Spinal cord (tissue), 10 donors: ENCODE measurements around the gene PLCL2. TPM values are rescaled to one million over a fixed set of nuclear protein-coding genes. Genes with fewer than 3 reads are reported as not detected.

Experiments used
- DNase-seq, 6 donors: peaks; one replicate each; pipeline versions ENCODE4 v3.0.0 to v3.0.0-alpha.2; 2013 to 2015; ENCODE audit warnings: low spot score in 6 of 6, low read depth in 4 of 6
- H3K27ac ChIP-seq: one replicate; pipeline ENCODE4 v1.5.1; 2013; ENCODE audit warnings: low read depth, low read length, control low read depth
- H3K27me3 ChIP-seq: one replicate; pipeline ENCODE4 v1.6.1; 2013; ENCODE audit warnings: low read length; ENCODE audit not compliant: control insufficient read depth, insufficient read depth
- H3K36me3 ChIP-seq: one replicate; pipeline ENCODE4 v1.6.1; 2013; ENCODE audit warnings: low read length; ENCODE audit not compliant: control insufficient read depth, insufficient read depth
- H3K4me1 ChIP-seq: one replicate; pipeline ENCODE4 v1.6.1; 2013; ENCODE audit warnings: low read length; ENCODE audit not compliant: control insufficient read depth, insufficient read depth
- H3K4me3 ChIP-seq: one replicate; pipeline ENCODE4 v1.5.1; 2013; ENCODE audit warnings: low read depth, low read length, control low read depth
- H3K9me3 ChIP-seq: one replicate; pipeline ENCODE4 v1.6.1; 2013; ENCODE audit warnings: low read length; ENCODE audit not compliant: control insufficient read depth, insufficient read depth
- WGBS: methylation state at CpG from one replicate; pipeline ENCODE4 v1.1.5; 2013; ENCODE audit warnings: missing lambda C conversion rate; ENCODE audit not compliant: insufficient coverage; 5-methylcytosine and 5-hydroxymethylcytosine counted together
- polyA plus RNA-seq, 2 donors: library from polyadenylated mRNA; unstranded; fragments of 120-200 nt; gene quantifications; one replicate each; pipeline ENCODE4 v1.2.1, GENCODE V29; 2013; ENCODE audit not compliant: insufficient read length in 2 of 2
- total RNA-seq, 2 donors: library from RNA; depleted of rRNA in 1 of 2; stranded (reverse); fragments of 120-200 nt in 1 of 2; fragments of >200 nt in 1 of 2; gene quantifications; one replicate each; pipeline versions ENCODE4 v1.2.3 to v1.2.4, GENCODE V29; 2013 to 2014
- donor health status: healthy.

PLCL2 gene
- total and polyA plus RNA-seq, 4 donors = 17.1 to 57.5 (median 23.9) TPM

- H3K9me3 ChIP-seq = no peaks in the 10 kb centered on the region
- no peaks in the 10 kb centered on the region for H3K4me1 ChIP-seq
- no CpG with 5 or more reads among the region's 2 CpGs for WGBS
- no peaks in the 10 kb centered on the region for H3K36me3 ChIP-seq
- DNase-seq = no peak
- no peak overlapping the region for H3K27ac ChIP-seq
- H3K27me3 ChIP-seq = no peaks in the 10 kb centered on the region
- H3K4me3 ChIP-seq = no peak overlapping the region
These were observed 27.2 kb downstream of the PLCL2 start for GRCh38 chr3:16911916-16912315.

- DNase-seq = no peak
- Histone ChIP-seq H3K4me1 (no peaks in the 10 kb centered on the region), H3K27ac (no peak overlapping the region), H3K4me3 (no peak overlapping the region), H3K36me3 (no peaks in the 10 kb centered on the region), H3K9me3 (no peaks in the 10 kb centered on the region), H3K27me3 (no peaks in the 10 kb centered on the region)
- WGBS = 94% methylated on average over 2 of the region's 3 CpGs
These were observed 27.9 kb downstream of the PLCL2 start for GRCh38 chr3:16912400-16913263.

GRCh38 chr3:16913264-16913580 lies 28.5 kb downstream of the PLCL2 start:
- Histone ChIP-seq H3K27me3 (no peaks in the 10 kb centered on the region), H3K27ac (no peak overlapping the region), H3K4me1 (no peaks in the 10 kb centered on the region), H3K4me3 (no peak overlapping the region), H3K36me3 (no peaks in the 10 kb centered on the region), H3K9me3 (no peaks in the 10 kb centered on the region)
- no CpG with 5 or more reads among the region's 2 CpGs for WGBS
- DNase-seq = no peak

DNA sequence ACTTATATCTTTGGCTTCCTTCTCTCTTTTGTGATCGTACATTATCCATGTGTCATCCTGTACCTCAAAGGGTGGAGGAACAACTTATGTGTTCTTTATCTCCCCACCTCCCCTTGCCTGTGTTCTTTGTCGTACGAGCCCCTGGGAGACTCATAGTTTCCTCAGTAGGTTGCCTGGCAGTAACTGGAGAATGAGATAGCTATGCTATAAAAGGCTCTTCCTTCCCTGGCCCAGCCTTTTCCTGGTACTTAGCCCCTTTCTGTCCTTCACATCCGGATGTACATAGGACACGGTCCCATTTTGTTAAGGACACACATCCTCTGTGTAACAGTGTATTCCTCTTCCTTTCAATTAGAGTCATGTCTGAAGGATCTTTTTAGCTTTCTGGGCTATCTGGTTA lies 32.1 kb downstream of the PLCL2 start:
- DNase-seq = no peak
- no peaks in the 10 kb centered on the region for H3K9me3 ChIP-seq

GRCh38 chr3:16917256-16917935 lies 32.6 kb downstream of the PLCL2 start:
- H3K27ac ChIP-seq = no peak overlapping the region
- no peaks in the 10 kb centered on the region for H3K9me3 ChIP-seq
- no peaks in the 10 kb centered on the region for H3K27me3 ChIP-seq
- no peaks in the 10 kb centered on the region for H3K4me1 ChIP-seq
- H3K36me3 ChIP-seq = no peaks in the 10 kb centered on the region
- H3K4me3 ChIP-seq = no peak overlapping the region
- no peak for DNase-seq

More for the DNA sequence above, 32.1 kb downstream of the PLCL2 start:
- WGBS = 40% methylated on average over 1 of the region's 5 CpGs
- Histone ChIP-seq H3K27ac (no peak overlapping the region), H3K27me3 (no peaks in the 10 kb centered on the region), H3K4me3 (no peak overlapping the region), H3K36me3 (no peaks in the 10 kb centered on the region), H3K4me1 (no peaks in the 10 kb centered on the region)

- Histone ChIP-seq H3K27me3 (no peaks in the 10 kb centered on the region), H3K9me3 (no peaks in the 10 kb centered on the region), H3K4me3 (no peak overlapping the region), H3K36me3 (no peaks in the 10 kb centered on the region), H3K27ac (no peak overlapping the region), H3K4me1 (no peaks in the 10 kb centered on the region)
- 100% methylated on average over 1 of the region's 3 CpGs for WGBS
- DNase-seq = no peak
These were observed 33.4 kb downstream of the PLCL2 start for GRCh38 chr3:16917980-16918682.

DNA sequence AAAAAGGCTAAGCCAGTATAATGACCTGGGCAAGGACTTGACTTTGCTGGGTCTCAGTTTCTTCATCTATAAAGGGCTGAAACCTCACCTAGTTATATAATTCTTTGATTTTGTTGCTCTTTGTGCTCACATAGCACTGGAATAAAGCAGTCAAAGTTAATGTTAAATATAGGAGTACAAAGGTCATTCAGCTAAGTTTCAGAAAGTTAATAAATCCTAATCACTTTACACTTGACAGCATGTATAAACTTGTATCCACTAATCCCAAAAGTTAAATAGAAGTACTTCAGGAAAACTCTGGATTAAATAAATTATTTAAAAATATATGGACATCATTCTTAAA lies 33.9 kb downstream of the PLCL2 start:
- H3K27me3 ChIP-seq = no peaks in the 10 kb centered on the region
- no peak for DNase-seq
- H3K9me3 ChIP-seq = no peaks in the 10 kb centered on the region
- H3K4me1 ChIP-seq = no peaks in the 10 kb centered on the region
- H3K27ac ChIP-seq = no peak overlapping the region
- H3K4me3 ChIP-seq = no peak overlapping the region
- H3K36me3 ChIP-seq = no peaks in the 10 kb centered on the region

GRCh38 chr3:16923112-16923511 lies 38.4 kb downstream of the PLCL2 start:
- H3K4me1 ChIP-seq = no peaks in the 10 kb centered on the region
- no peak overlapping the region for H3K4me3 ChIP-seq
- no peaks in the 10 kb centered on the region for H3K27me3 ChIP-seq
- DNase-seq = no peak
- no peaks in the 10 kb centered on the region for H3K36me3 ChIP-seq
- H3K9me3 ChIP-seq = no peaks in the 10 kb centered on the region
- WGBS = 100% methylated on average over 1 of the region's 2 CpGs
- H3K27ac ChIP-seq = no peak overlapping the region

- no peak for DNase-seq
- no peaks in the 10 kb centered on the region for H3K27me3 ChIP-seq
- H3K4me1 ChIP-seq = no peaks in the 10 kb centered on the region
- no CpG with 5 or more reads among the region's 1 CpG for WGBS
- H3K27ac ChIP-seq = no peak overlapping the region
- H3K9me3 ChIP-seq = no peaks in the 10 kb centered on the region
- no peak overlapping the region for H3K4me3 ChIP-seq
- H3K36me3 ChIP-seq = no peaks in the 10 kb centered on the region
These were observed 42.7 kb downstream of the PLCL2 start for GRCh38 chr3:16927485-16927884.
